OCI-M2 (cell line): ENCODE data around the gene FNIP2.
"Not testable (repeated sequence)": the region's sequence is repeated elsewhere in the genome, so short reads cannot be mapped to it uniquely, and the experiment has no call there.

Experiments
- DNase-seq: peaks from one replicate; lab custom pipeline; 2025; ENCODE audit not compliant: unreplicated experiment; lab: John Stamatoyannopoulos, UW

Gene FNIP2

GRCh38 chr4:158946825-158947224 is 178.0 kb downstream of the FNIP2 start:
- DNase-seq = no peak

GRCh38 chr4:158948071-158948470 is 179.2 kb downstream of the FNIP2 start:
- DNase-seq = no peak

- no peak for DNase-seq
These were observed 180.3 kb downstream of the FNIP2 start for GRCh38 chr4:158949099-158949498.

- DNase-seq = not testable (repeated sequence)
These were observed 183.5 kb downstream of the FNIP2 start for GRCh38 chr4:158952221-158952774.

- not testable (repeated sequence) for DNase-seq
These were observed 187.5 kb downstream of the FNIP2 start for GRCh38 chr4:158956345-158956744.

GRCh38 chr4:158956918-158957317 is 188.1 kb downstream of the FNIP2 start:
- DNase-seq = not testable (repeated sequence)
